Caki2 (cell line): ENCODE data around the gene SCP2. TPM values are rescaled to one million over a fixed set of nuclear protein-coding genes. Genes with fewer than 3 reads are reported as not detected.

Experiments used
- DNase-seq: peaks from one replicate; pipeline ENCODE4 v3.0.0-alpha.2; 2015; ENCODE audit warnings: low read depth
- in situ Hi-C: cut with HindIII; loops from 2 replicates; pipeline ENCODE4 v1.10.0; 2016; ENCODE audit warnings: low sequenced_read_pairs, low pct_unique_long_range_greater_than_20kb, mixed read lengths
- total RNA-seq: library from RNA; depleted of rRNA; stranded (reverse); fragments of >200 nt; shearing (Covaris generic); gene quantifications from 2 replicates; pipeline ENCODE4 v1.2.3, GENCODE V29; 2014; ENCODE audit warnings: low replicate concordance

SCP2 gene
- total RNA-seq, 1 experiment from 2014 or later: 54.2 TPM

- no peak for DNase-seq
- in situ Hi-C loops: no loop called here
These were observed 144.8 kb downstream of the SCP2 start for GRCh38 chr1:53071915-53072314.

- DNase-seq: no peak
- in situ Hi-C loops: no loop called here
These were observed 146.2 kb downstream of the SCP2 start for GRCh38 chr1:53073287-53073686.

GRCh38 chr1:53073868-53074311 lies 146.8 kb downstream of the SCP2 start:
- in situ Hi-C loops: no loop called here
- no peak for DNase-seq

- no peak for DNase-seq
- in situ Hi-C loops: no loop called here
These were observed 147.5 kb downstream of the SCP2 start for GRCh38 chr1:53074313-53075154.

GRCh38 chr1:53075206-53075605 lies 148.1 kb downstream of the SCP2 start:
- no peak for DNase-seq
- in situ Hi-C loops: no loop called here

GRCh38 chr1:53075761-53076163 lies 148.7 kb downstream of the SCP2 start:
- no peak for DNase-seq
- in situ Hi-C loops: no loop called here

GRCh38 chr1:53076165-53076564 lies 149.1 kb downstream of the SCP2 start:
- in situ Hi-C loops: no loop called here
- no peak for DNase-seq

GRCh38 chr1:53076721-53077598 lies 149.9 kb downstream of the SCP2 start:
- in situ Hi-C loops: no loop called here
- no peak for DNase-seq

GRCh38 chr1:53077599-53077965 lies 150.5 kb downstream of the SCP2 start:
- in situ Hi-C loops: no loop called here

GRCh38 chr1:53078333-53079101 lies 151.4 kb downstream of the SCP2 start:
- in situ Hi-C loops: no loop called here
- no peak for DNase-seq

More at GRCh38 chr1:53077599-53077965, 150.5 kb downstream of the SCP2 start:
- no peak for DNase-seq

GRCh38 chr1:53079251-53079650 lies 152.2 kb downstream of the SCP2 start:
- no peak for DNase-seq
- in situ Hi-C loops: no loop called here

- no peak for DNase-seq
- in situ Hi-C loops: no loop called here
These were observed 153.0 kb downstream of the SCP2 start for GRCh38 chr1:53080041-53080440.

GRCh38 chr1:53080769-53081168 lies 153.7 kb downstream of the SCP2 start:
- DNase-seq: no peak
- in situ Hi-C loops: no loop called here

GRCh38 chr1:53081384-53082066 lies 154.4 kb downstream of the SCP2 start:
- no peak for DNase-seq
- in situ Hi-C loops: no loop called here

- in situ Hi-C loops: no loop called here
- DNase-seq: no peak
These were observed 155.9 kb downstream of the SCP2 start for GRCh38 chr1:53082826-53083455.

- in situ Hi-C loops: no loop called here
- DNase-seq: no peak
These were observed 156.8 kb downstream of the SCP2 start for GRCh38 chr1:53083636-53084588.

GRCh38 chr1:53084589-53084971 lies 157.5 kb downstream of the SCP2 start:
- no peak for DNase-seq
- in situ Hi-C loops: no loop called here
